Ureter (tissue), 1 donor: Measurements from ENCODE around the gene PTPRM. TPM values are rescaled to one million over a fixed set of nuclear protein-coding genes. Genes with fewer than 3 reads are reported as not detected.

Experiments
- DNase-seq: peaks from one replicate; pipeline ENCODE4 v3.0.0-alpha.2; 2020; ENCODE audit warnings: low spot score
- total RNA-seq: library from RNA; stranded (reverse); gene quantifications from one replicate; pipeline ENCODE4 v1.2.4, GENCODE V29; 2023
- donor health status: DM: yes; HTN: yes; CAD: no.

Gene PTPRM
- total RNA-seq, 1 donor from 2014 or later, result 148 TPM

DNA sequence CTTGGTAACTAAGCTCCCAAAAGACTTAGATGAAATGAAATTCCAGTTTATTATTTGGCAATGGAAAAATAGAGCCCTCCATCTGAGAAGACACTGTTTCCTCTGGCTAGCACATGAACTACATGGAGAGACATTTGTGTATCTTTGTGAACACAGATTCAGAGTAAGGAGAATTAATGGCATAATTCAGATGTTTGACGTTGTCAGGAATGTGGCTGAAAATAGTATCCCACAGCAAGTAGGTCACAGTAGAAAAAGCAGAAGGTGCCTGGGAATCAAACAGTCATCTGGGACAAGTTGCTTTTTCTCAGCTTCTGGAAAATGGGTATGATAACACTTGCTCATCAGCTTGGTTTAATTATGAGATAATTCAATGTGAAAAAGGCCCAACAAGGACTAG is 288.6 kb downstream of the PTPRM start:
- no peak for DNase-seq

DNA sequence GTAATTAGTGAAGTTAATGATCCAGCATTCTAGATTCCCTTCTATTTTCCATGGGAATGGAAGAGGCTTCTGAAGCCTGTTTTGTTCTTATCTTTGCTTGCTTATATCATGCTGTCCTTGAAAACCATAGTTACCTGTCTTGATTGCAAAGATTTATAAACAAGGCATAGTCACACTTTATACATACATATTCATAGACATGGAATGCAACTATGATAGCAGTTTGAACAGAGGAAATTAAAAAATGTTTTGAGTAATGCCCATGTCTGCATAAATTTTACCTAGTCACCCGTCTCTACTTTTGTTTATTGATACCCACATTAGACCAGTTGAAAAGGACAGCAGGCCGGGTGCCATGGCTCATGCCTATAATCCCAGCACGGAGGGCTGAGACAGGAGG is 289.0 kb downstream of the PTPRM start:
- DNase-seq, result no peak

DNA sequence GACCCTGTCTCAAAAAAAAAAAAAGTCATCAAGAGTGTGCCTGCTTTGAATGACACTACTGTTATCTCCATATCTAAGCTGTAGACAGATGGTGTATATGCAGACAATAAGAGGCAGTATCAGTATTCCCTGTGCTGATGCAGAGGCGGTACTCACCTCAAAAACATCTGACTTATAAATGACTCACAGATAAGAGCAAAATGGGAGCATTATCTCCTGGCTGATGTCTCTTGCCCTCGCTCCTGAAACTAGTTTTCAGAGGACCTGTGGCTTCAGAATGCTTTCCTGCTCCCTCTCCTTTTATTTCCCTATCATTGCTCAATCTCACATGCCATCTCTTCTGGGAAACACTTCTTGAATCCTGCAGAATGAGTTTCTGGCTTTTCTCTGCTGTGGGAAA is 289.6 kb downstream of the PTPRM start:
- DNase-seq, result no peak

DNA sequence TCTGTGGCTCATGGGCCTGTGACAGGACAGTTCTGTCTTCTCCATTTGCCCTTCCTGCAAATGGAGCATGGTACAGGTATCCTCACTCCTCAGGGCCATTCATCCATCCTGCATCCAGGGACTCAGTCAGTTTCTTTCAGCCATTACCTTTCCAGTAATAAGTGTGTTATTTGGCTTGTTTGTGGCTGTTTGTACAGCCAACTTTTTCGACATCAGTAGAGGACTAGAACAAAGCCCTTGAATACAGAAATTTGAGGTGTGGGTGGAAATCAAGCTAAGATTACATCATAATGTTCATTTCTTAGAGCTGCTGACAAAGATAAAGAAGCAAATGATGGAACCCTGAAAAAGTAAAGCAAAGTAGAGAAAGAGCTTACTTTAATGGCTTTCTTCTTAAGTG is 290.4 kb downstream of the PTPRM start:
- no peak for DNase-seq

- DNase-seq, result no peak
These were observed 292.0 kb downstream of the PTPRM start for GRCh38 chr18:7859122-7859521.

DNA sequence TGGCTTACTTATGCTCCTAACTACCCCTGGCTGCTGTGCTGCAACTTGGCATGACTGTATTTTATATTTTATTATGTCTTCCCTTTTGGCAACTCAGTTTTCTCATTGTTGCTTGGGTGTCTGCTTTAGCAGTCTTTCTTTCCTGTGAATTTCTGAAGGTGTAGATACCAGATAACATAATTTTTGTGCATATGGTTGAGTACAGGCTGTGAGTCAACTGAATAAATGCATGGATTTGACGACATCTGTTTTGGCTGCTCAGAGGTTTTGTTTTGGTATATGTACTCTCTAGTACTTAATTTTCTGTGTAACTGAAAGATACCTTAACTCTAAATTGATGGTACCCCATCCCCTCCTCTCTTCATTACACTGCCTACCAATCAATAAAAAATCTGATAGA is 303.1 kb downstream of the PTPRM start:
- DNase-seq, result no peak

DNA sequence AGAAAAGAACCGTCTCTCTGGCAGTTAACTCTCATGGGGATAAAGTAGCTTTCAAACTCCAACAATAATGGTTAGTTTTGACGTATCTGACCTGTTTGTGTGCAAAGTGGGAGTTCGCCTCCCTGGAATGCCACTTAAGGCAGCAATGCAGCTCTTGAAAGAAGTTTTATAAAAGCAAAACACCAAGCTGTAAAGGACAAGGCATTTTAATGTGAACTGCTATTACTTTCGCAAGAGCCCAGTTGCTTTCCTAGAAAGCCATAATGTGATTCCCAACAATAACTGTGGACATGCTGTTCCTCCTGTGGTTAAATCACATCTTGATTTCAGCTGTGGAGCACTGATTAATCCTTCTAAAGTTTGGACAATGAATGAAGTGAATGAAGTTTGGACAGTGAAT is 303.7 kb downstream of the PTPRM start:
- DNase-seq, result no peak

GRCh38 chr18:7871560-7872456 is 304.7 kb downstream of the PTPRM start:
- peak; percentile 45 for DNase-seq

DNA sequence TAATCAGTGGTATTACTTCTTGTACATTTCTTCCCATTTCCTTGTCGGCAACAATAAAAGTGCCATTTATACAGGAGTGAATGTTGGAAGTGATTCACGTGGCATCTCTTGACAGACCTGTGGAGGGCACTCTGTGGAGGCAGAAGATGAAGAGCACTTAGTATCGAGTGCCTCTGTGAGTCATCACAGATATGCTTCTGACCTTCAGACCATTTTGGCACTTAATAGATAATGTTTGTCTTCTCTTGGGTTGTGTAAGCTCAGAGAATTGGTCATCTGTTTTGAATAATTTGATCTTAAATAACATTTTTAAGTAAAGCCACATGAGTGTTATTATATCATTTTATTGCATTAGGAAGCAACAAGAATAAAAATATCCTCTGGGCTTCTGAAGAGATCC is 305.5 kb downstream of the PTPRM start:
- no peak for DNase-seq

GRCh38 chr18:7873316-7873715 is 306.2 kb downstream of the PTPRM start:
- DNase-seq, result no peak

- DNase-seq, result no peak
These were observed 309.4 kb downstream of the PTPRM start for GRCh38 chr18:7876354-7877104.

GRCh38 chr18:7877609-7878008 is 310.5 kb downstream of the PTPRM start:
- DNase-seq, result no peak

GRCh38 chr18:7878265-7879211 is 311.4 kb downstream of the PTPRM start:
- DNase-seq, result no peak

- no peak for DNase-seq
These were observed 312.6 kb downstream of the PTPRM start for GRCh38 chr18:7879717-7880116.

- no peak for DNase-seq
These were observed 318.7 kb downstream of the PTPRM start for GRCh38 chr18:7885865-7886264.

DNA sequence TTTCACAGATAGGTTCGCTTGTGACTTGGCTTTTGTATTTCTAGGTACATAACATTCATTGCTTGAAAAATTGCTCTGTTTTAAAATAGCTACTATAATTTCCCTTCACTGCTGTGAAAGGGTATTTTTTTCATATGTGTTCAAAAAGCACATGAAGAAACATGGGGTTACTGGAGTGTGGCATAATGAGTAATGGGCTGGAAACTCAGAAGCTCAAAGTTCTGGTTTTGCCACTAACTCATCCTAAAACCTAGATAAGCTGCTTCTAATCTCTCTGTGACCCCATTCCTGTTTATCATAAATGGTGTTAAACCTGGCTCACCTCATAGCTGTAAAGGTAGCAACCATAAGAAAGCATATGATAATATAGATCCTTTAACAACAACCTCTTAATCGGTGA is 319.3 kb downstream of the PTPRM start:
- DNase-seq, result no peak

DNA sequence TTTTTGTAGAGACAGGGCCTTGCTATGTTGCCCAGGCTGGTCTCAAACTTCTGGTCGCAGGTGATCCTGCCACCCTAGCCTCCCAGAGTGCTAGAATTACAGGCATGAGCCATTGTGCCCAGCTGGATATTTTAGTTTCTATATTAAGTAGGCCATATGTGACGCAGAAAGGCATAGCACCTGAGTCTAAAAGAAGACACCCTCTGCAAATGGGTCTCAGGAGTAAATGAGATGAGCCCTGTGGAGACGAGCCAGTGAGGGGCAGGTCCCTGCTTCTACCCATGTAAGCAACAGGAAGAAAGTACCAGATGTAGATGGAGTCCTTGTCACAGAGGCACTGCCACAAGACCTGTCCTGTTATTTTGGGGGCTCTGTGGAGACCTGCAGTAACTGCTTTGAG is 322.4 kb downstream of the PTPRM start:
- no peak for DNase-seq

DNA sequence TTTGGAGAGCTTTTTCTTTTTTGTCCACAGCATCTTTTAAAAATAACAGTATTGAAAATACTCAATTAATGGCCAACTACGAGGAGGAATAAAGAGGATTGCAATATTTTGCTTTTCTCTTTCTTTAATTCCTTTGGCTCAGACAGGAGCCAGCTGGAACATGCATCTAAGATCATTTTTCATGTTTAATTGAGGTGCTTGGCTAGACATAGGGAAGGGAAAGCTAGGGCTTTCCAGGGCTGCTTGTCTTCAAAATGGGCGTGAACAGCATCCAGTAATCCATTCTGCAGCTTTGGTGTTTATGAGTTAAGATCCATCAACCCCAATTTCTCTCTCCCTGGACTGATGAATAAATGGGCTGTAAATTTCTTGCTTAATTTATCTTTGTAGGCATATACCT is 323.0 kb downstream of the PTPRM start:
- no peak for DNase-seq

- DNase-seq, result no peak
These were observed 325.4 kb downstream of the PTPRM start for GRCh38 chr18:7892556-7892955.

DNA sequence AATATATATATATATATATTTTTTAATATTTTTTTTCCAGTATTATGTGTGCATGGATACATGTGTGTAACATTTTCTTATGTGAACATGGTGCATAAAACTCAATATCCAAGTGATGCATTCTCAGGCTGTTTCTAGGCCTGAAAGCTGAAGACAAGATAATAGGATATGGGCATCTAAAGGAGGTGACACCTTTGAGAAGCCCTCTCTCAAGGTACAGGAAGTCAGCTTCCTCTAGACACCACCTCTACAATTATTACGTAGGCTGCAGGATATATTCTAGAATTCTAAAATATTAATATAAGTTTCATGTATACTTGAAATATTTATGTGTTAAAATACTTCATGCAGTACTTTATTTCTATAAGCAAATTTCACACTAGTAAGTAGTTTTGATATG is 327.5 kb downstream of the PTPRM start:
- DNase-seq, result no peak

DNA sequence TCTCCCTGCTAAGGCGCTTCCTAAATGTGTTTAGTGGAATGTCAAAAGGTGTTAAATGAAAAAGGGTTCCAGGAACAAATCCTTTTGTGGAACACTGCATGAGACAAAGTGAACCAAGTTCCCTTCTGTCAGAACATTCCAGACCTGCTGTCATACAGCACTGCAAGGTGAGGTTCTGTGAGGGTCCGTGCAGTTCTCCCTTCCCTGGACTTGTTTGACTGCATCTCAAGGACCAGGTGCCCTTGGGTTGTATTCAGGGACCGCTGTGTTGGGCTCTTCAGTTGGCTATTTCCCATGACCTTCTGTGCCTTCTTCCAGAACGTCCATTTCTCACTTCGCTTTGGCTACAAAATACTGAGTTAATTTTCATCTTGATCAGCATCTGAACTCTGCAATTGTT is 328.2 kb downstream of the PTPRM start:
- DNase-seq, result no peak

DNA sequence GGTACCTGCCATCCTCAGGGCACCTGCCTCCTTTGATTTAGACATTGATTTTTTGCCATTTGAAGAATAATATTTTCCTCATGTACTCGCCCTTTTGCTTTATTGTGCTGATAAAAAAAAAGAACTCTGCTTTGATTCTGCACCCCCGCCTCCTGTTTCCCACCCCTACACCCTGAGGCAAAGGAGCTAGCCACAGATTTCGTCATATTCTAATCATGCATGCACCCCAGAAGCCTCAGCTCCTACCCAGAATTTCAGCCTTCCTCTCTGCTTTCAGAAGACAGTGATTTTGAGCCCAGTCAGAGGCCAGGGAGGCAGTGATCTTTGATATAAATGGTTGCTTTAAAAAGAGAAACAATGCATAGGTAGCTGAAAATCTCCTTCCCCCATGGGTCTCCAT is 329.0 kb downstream of the PTPRM start:
- DNase-seq, result no peak
